GM23338 (cell line): ENCODE results near the gene EIF2S3B. TPM values are rescaled to one million over a fixed set of nuclear protein-coding genes. Genes with fewer than 3 reads are reported as not detected.
"Not testable (repeated sequence)": the region's sequence is repeated elsewhere in the genome, so short reads cannot be mapped to it uniquely, and the experiment has no call there.

Experiments
- ATAC-seq: fragments of 200-7000 bp; cut with Tn5 transposase; 3 replicates; pipeline ENCODE4 v1.9.1; 2020
- DNase-seq: peaks from one replicate; pipeline ENCODE4 v3.0.0-alpha.2; 2015; ENCODE audit warnings: low spot score
- H2AFZ ChIP-seq: fragments of 200-600 bp; sonication (generic); 2 replicates; pipeline ENCODE4 v1.8.0; 2016; ENCODE audit warnings: antibody characterized with exemption, mild to moderate bottlenecking, moderate library complexity
- H3F3A ChIP-seq: fragments of 200-600 bp; sonication (generic); replicated peaks from 2 replicates; pipeline ENCODE4 v1.8.0; 2017; ENCODE audit warnings: antibody characterized with exemption, mixed run types, low read depth
- H3K27ac ChIP-seq: fragments of 200-600 bp; sonication (generic); 2 replicates; pipeline ENCODE4 v1.6.1; 2016; ENCODE audit warnings: low read depth
- H3K27me3 ChIP-seq: fragments of 200-600 bp; sonication (generic); 2 replicates; pipeline ENCODE4 v1.8.0; 2016; ENCODE audit warnings: mild to moderate bottlenecking, mixed run types, moderate library complexity; ENCODE audit not compliant: insufficient read depth
- H3K36me3 ChIP-seq: fragments of 200-600 bp; sonication (generic); 2 replicates; pipeline ENCODE4 v1.8.0; 2016; ENCODE audit warnings: mild to moderate bottlenecking; ENCODE audit not compliant: insufficient read depth
- H3K4me1 ChIP-seq: fragments of 200-600 bp; sonication (generic); 2 replicates; pipeline ENCODE4 v1.8.0; 2016; ENCODE audit warnings: mild to moderate bottlenecking, moderate library complexity; ENCODE audit not compliant: insufficient read depth
- H3K4me2 ChIP-seq: fragments of 200-600 bp; sonication (generic); 2 replicates; pipeline ENCODE4 v1.7.1; 2017; ENCODE audit warnings: mixed run types
- H3K4me3 ChIP-seq: fragments of 200-600 bp; sonication (generic); 2 replicates; pipeline ENCODE4 v1.6.1; 2016; ENCODE audit warnings: mixed run types
- H3K79me2 ChIP-seq: fragments of 200-600 bp; sonication (generic); replicated peaks from 2 replicates; pipeline ENCODE4 v1.8.0; 2017; ENCODE audit warnings: mild to moderate bottlenecking; ENCODE audit not compliant: insufficient read depth
- H3K9me2 ChIP-seq: fragments of 200-600 bp; sonication (generic); 2 replicates; pipeline ENCODE4 v1.8.0; 2017; ENCODE audit not compliant: insufficient read depth
- H4K20me1 ChIP-seq: fragments of 200-600 bp; sonication (generic); replicated peaks from 2 replicates; pipeline ENCODE4 v1.8.0; 2017; ENCODE audit warnings: mild to moderate bottlenecking; ENCODE audit not compliant: insufficient read depth
- H3K27ac Mint-ChIP-seq: 2 replicates; pipeline ENCODE4 v1.8.0; 2020; ENCODE audit warnings: inconsistent platforms, mild to moderate bottlenecking, moderate library complexity, mixed read lengths
- H3K27me3 Mint-ChIP-seq: 3 replicates; pipeline ENCODE4 v1.8.0; 2022; ENCODE audit warnings: low read depth, mild to moderate bottlenecking, moderate library complexity, mixed read lengths, inconsistent platforms; ENCODE audit not compliant: insufficient read depth, poor library complexity
- H3K36me3 Mint-ChIP-seq: 3 replicates; pipeline ENCODE4 v1.8.0; 2021; ENCODE audit warnings: low read depth, mild to moderate bottlenecking, inconsistent platforms, moderate library complexity, mixed read lengths
- H3K4me1 Mint-ChIP-seq: 3 replicates; pipeline ENCODE4 v1.8.0; 2020; ENCODE audit warnings: mild to moderate bottlenecking, inconsistent platforms, mixed read lengths
- H3K4me3 Mint-ChIP-seq: 3 replicates; pipeline ENCODE4 v1.8.0; 2021; ENCODE audit warnings: moderate library complexity, mild to moderate bottlenecking, inconsistent platforms, mixed read lengths
- H3K9me3 Mint-ChIP-seq: 3 replicates; pipeline ENCODE4 v1.8.0; 2020; ENCODE audit warnings: moderate library complexity, mild to moderate bottlenecking, inconsistent platforms, mixed read lengths
- CREB1 ChIP-seq: fragments of 250-450 bp; sonication (Bioruptor Pico); IDR thresholded peaks from 2 replicates; pipeline ENCODE4 v1.5.0; 2020; ENCODE audit warnings: low read depth, mild to moderate bottlenecking, moderate library complexity
- ETS1 ChIP-seq: IDR thresholded peaks from 2 replicates; pipeline ENCODE4 v1.6.1; 2016; ENCODE audit warnings: antibody characterized with exemption
- EZH2phosphoT487 ChIP-seq: fragments of 200-600 bp; sonication (generic); IDR thresholded peaks from one replicate; pipeline ENCODE4 v1.8.1; 2018; ENCODE audit warnings: antibody characterized with exemption; ENCODE audit not compliant: unreplicated experiment
- JUNB ChIP-seq: IDR thresholded peaks from one replicate; pipeline ENCODE4 v1.6.1; 2016; ENCODE audit warnings: antibody characterized with exemption; ENCODE audit not compliant: unreplicated experiment
- NANOG ChIP-seq: IDR thresholded peaks from 2 replicates; pipeline ENCODE4 v1.6.1; 2016; ENCODE audit warnings: antibody characterized with exemption, borderline replicate concordance
- REST ChIP-seq: IDR thresholded peaks from one replicate; pipeline ENCODE4 v1.6.1; 2018; ENCODE audit warnings: antibody characterized with exemption; ENCODE audit not compliant: unreplicated experiment
- polyA plus RNA-seq: library from polyadenylated mRNA; unstranded; fragments of >200 nt; fragmentation: Nextera tagmentation; extraction: Ambion mirVana; gene quantifications from 2 replicates; pipeline ENCODE4 v1.2.1, GENCODE V29; 2016
- total RNA-seq: library from RNA; depleted of rRNA; stranded (reverse); fragments of >200 nt; shearing (Covaris generic); gene quantifications from 2 replicates; pipeline ENCODE4 v1.2.3, GENCODE V29; 2014

Gene EIF2S3B
- total and polyA plus RNA-seq, 2 experiments from 2014 or later = 0.24 to 10.8 TPM

- Histone ChIP-seq H3K27ac (no peak overlapping the region), H3K79me2 (no peaks in the 10 kb centered on the region), H3K27me3 (no peaks in the 10 kb centered on the region), H3K4me2 (no peak overlapping the region), H2AFZ (no peak overlapping the region), H3F3A (no peaks in the 10 kb centered on the region), H3K9me2 (0 out of 2 replicates have a peak, but pooled peaks cover 9% of the 10 kb centered on the region), H4K20me1 (no peaks in the 10 kb centered on the region), H3K4me3 (no peak overlapping the region), H3K36me3 (no peaks in the 10 kb centered on the region), H3K4me1 (no peaks in the 10 kb centered on the region)
- Mint-ChIP-seq H3K9me3 (peaks cover 5% of the 10 kb centered on the region; the same call in 2 of the 3 replicates), H3K36me3 (no peaks in the 10 kb centered on the region), H3K4me3 (no peak overlapping the region), H3K27me3 (no peaks in the 10 kb centered on the region), H3K4me1 (no peaks in the 10 kb centered on the region), H3K27ac (no peak overlapping the region)
- no peak for TF ChIP-seq NANOG
- TF ChIP-seq JUNB = no peak
- no peak for TF ChIP-seq REST
- TF ChIP-seq EZH2phosphoT487 = no peak
- DNase-seq (no peak), ATAC-seq (no peak)
Observed at GRCh38 chr12:10466311-10466710, 39.4 kb upstream of the EIF2S3B start.

GRCh38 chr12:10469701-10470100 is 36.0 kb upstream of the EIF2S3B start:
- Mint-ChIP-seq H3K4me3 (no peak overlapping the region), H3K4me1 (no peaks in the 10 kb centered on the region), H3K9me3 (peaks cover 10% of the 10 kb centered on the region; the same call in 2 of the 3 replicates), H3K36me3 (no peaks in the 10 kb centered on the region), H3K27me3 (no peaks in the 10 kb centered on the region), H3K27ac (no peak overlapping the region)
- TF ChIP-seq CREB1 (CRISPR knock-in tag) = no peak
- no peak for TF ChIP-seq ETS1
- H3K27me3 ChIP-seq = no peaks in the 10 kb centered on the region
- no peak for DNase-seq
- H3K27ac ChIP-seq = no peak overlapping the region
- H3K9me2 ChIP-seq = 0 out of 2 replicates have a peak, but pooled peaks cover 4% of the 10 kb centered on the region
- H3K36me3 ChIP-seq = no peaks in the 10 kb centered on the region
- no peak for ATAC-seq
- no peaks in the 10 kb centered on the region for H3K79me2 ChIP-seq
- no peak overlapping the region for H2AFZ ChIP-seq
- no peaks in the 10 kb centered on the region for H4K20me1 ChIP-seq
- H3K4me2 ChIP-seq = no peak overlapping the region
- H3F3A ChIP-seq = no peaks in the 10 kb centered on the region
- H3K4me3 ChIP-seq = no peak overlapping the region
- H3K4me1 ChIP-seq = no peaks in the 10 kb centered on the region

- not testable (repeated sequence) for H3K4me1 ChIP-seq, H2AFZ ChIP-seq, H3K4me3 Mint-ChIP-seq, H3K36me3 ChIP-seq, H3K27ac ChIP-seq, ATAC-seq, H3K79me2 ChIP-seq, H3K4me1 Mint-ChIP-seq, H3K9me2 ChIP-seq, DNase-seq, H3K4me2 ChIP-seq, H3K36me3 Mint-ChIP-seq, H3K27me3 Mint-ChIP-seq, H3K27me3 ChIP-seq, H3K4me3 ChIP-seq, H3F3A ChIP-seq, H3K27ac Mint-ChIP-seq, H4K20me1 ChIP-seq
- H3K9me3 Mint-ChIP-seq = peaks cover 18% of the 10 kb centered on the region
Observed at GRCh38 chr12:10472808-10473207, 32.9 kb upstream of the EIF2S3B start.

- Mint-ChIP-seq H3K9me3 (peaks cover 25% of the 10 kb centered on the region), H3K36me3 (peaks cover 11% of the 10 kb centered on the region; the same call in 2 of the 3 replicates)
- not testable (repeated sequence) for ATAC-seq, H3K27me3 ChIP-seq, H3K4me1 Mint-ChIP-seq, H3K4me1 ChIP-seq, H3K79me2 ChIP-seq, H3K36me3 ChIP-seq, H4K20me1 ChIP-seq, H3K4me3 Mint-ChIP-seq, H3K4me3 ChIP-seq, H2AFZ ChIP-seq, H3F3A ChIP-seq, H3K4me2 ChIP-seq, DNase-seq, H3K9me2 ChIP-seq, H3K27me3 Mint-ChIP-seq, H3K27ac Mint-ChIP-seq, H3K27ac ChIP-seq
Observed at GRCh38 chr12:10481901-10482300, 23.8 kb upstream of the EIF2S3B start.

- not testable (repeated sequence) for H3K4me1 Mint-ChIP-seq, H3K27me3 ChIP-seq, H3K4me3 Mint-ChIP-seq, H3K27me3 Mint-ChIP-seq, ATAC-seq, H3K4me2 ChIP-seq, H4K20me1 ChIP-seq, H3K9me2 ChIP-seq, H3K36me3 Mint-ChIP-seq, H2AFZ ChIP-seq, H3K27ac Mint-ChIP-seq, H3K36me3 ChIP-seq, H3F3A ChIP-seq, H3K27ac ChIP-seq, DNase-seq, H3K4me1 ChIP-seq, H3K79me2 ChIP-seq, H3K4me3 ChIP-seq, H3K9me3 Mint-ChIP-seq
Observed at GRCh38 chr12:10487328-10487727, 18.4 kb upstream of the EIF2S3B start.
